ENCODE results near the gene PIGK.

Gene PIGK

DNA sequence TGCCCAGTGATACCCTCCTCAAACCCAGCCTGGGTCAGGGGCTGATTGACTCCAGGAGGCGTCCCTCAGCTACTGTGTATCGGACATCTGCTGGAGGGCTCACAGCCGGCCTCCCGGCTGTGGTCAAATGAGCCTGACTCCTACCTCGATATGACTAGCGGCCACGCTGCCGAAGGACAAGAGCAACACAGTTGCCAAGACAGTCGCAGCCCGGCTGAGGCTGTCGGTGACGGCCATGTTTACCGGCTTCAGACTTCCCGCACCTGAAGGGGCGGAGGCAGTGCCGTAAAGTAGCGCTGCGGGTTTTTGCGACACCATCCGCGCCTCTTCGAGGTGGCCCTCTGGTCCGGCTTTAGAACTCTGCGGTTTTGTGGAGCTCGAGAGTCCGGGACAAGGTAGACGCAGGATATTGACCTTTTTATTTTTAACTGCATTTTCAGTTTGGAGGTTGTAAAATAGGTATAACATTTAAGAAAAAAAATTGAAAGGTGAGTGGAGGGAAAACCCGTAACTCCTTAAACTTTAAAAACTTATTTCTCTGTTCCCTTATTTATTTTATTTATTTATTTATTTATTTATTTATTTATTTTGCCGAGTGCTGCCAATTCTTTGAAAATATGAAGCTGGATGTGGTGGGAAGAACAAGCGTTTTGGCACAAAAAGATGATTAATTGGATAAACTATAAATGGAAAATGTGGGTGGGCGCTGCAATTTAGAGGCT, at the start of gene PIGK:
TSS of gene PIGK (minus strand) at position 265 of the 722 bp plus-strand sequence. CDS start at position 237, 28 bp downstream.
- no peak for TF ChIP-seq ESRRG (CRISPR knock-in tag; IDR thresholded peaks at IDR 0.05)
- TF ChIP-seq CREB5 (CRISPR knock-in tag; IDR thresholded peaks at IDR 0.05; ENCODE audit: low read depth), result no peak
- no peak for TF ChIP-seq ZNF70 (CRISPR knock-in tag; IDR thresholded peaks at IDR 0.05)
- no peak for TF ChIP-seq POU6F1 (CRISPR knock-in tag; IDR thresholded peaks at IDR 0.05; ENCODE audit: borderline replicate concordance, low read depth)
- TF ChIP-seq, protein P1, sequence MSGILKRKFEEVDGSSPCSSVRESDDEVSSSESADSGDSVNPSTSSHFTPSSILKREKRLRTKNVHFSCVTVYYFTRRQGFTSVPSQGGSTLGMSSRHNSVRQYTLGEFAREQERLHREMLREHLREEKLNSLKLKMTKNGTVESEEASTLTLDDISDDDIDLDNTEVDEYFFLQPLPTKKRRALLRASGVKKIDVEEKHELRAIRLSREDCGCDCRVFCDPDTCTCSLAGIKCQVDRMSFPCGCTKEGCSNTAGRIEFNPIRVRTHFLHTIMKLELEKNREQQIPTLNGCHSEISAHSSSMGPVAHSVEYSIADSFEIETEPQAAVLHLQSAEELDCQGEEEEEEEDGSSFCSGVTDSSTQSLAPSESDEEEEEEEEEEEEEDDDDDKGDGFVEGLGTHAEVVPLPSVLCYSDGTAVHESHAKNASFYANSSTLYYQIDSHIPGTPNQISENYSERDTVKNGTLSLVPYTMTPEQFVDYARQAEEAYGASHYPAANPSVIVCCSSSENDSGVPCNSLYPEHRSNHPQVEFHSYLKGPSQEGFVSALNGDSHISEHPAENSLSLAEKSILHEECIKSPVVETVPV (CRISPR knock-in tag; IDR thresholded peaks at IDR 0.05), result no peak
- no peak for TF ChIP-seq TOX (CRISPR knock-in tag; IDR thresholded peaks at IDR 0.05; ENCODE audit: borderline replicate concordance)
- TF ChIP-seq, protein P2, sequence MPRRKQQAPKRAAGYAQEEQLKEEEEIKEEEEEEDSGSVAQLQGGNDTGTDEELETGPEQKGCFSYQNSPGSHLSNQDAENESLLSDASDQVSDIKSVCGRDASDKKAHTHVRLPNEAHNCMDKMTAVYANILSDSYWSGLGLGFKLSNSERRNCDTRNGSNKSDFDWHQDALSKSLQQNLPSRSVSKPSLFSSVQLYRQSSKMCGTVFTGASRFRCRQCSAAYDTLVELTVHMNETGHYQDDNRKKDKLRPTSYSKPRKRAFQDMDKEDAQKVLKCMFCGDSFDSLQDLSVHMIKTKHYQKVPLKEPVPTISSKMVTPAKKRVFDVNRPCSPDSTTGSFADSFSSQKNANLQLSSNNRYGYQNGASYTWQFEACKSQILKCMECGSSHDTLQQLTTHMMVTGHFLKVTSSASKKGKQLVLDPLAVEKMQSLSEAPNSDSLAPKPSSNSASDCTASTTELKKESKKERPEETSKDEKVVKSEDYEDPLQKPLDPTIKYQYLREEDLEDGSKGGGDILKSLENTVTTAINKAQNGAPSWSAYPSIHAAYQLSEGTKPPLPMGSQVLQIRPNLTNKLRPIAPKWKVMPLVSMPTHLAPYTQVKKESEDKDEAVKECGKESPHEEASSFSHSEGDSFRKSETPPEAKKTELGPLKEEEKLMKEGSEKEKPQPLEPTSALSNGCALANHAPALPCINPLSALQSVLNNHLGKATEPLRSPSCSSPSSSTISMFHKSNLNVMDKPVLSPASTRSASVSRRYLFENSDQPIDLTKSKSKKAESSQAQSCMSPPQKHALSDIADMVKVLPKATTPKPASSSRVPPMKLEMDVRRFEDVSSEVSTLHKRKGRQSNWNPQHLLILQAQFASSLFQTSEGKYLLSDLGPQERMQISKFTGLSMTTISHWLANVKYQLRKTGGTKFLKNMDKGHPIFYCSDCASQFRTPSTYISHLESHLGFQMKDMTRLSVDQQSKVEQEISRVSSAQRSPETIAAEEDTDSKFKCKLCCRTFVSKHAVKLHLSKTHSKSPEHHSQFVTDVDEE (CRISPR knock-in tag; IDR thresholded peaks at IDR 0.05), result no peak
- no peak for TF ChIP-seq ZNF565 (CRISPR knock-in tag; conservative IDR thresholded peaks at IDR 0.05; ENCODE audit: low read depth)
- TF ChIP-seq BACH2 (CRISPR knock-in tag; IDR thresholded peaks at IDR 0.05; ENCODE audit: borderline replicate concordance), result no peak
- TF ChIP-seq ZNF8 (CRISPR knock-in tag; IDR thresholded peaks at IDR 0.05), result no peak
- TF ChIP-seq ARNTL (CRISPR knock-in tag; IDR thresholded peaks at IDR 0.05; ENCODE audit: borderline replicate concordance, low read depth), result no peak
- no peak for TF ChIP-seq PPARA (CRISPR knock-in tag; IDR thresholded peaks at IDR 0.05; ENCODE audit: borderline replicate concordance)
- no peak for TF ChIP-seq SNAI2 (CRISPR knock-in tag; IDR thresholded peaks at IDR 0.05)
- no peak for TF ChIP-seq OSR1 (CRISPR knock-in tag; IDR thresholded peaks at IDR 0.05)
- no peak for TF ChIP-seq GLIS3 (CRISPR knock-in tag; IDR thresholded peaks at IDR 0.05)
- TF ChIP-seq, protein P3, sequence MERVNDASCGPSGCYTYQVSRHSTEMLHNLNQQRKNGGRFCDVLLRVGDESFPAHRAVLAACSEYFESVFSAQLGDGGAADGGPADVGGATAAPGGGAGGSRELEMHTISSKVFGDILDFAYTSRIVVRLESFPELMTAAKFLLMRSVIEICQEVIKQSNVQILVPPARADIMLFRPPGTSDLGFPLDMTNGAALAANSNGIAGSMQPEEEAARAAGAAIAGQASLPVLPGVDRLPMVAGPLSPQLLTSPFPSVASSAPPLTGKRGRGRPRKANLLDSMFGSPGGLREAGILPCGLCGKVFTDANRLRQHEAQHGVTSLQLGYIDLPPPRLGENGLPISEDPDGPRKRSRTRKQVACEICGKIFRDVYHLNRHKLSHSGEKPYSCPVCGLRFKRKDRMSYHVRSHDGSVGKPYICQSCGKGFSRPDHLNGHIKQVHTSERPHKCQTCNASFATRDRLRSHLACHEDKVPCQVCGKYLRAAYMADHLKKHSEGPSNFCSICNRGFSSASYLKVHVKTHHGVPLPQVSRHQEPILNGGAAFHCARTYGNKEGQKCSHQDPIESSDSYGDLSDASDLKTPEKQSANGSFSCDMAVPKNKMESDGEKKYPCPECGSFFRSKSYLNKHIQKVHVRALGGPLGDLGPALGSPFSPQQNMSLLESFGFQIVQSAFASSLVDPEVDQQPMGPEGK (CRISPR knock-in tag; IDR thresholded peaks at IDR 0.05; ENCODE audit: borderline replicate concordance), result no peak
- ATAC-seq, result peak; percentile 93

DNA sequence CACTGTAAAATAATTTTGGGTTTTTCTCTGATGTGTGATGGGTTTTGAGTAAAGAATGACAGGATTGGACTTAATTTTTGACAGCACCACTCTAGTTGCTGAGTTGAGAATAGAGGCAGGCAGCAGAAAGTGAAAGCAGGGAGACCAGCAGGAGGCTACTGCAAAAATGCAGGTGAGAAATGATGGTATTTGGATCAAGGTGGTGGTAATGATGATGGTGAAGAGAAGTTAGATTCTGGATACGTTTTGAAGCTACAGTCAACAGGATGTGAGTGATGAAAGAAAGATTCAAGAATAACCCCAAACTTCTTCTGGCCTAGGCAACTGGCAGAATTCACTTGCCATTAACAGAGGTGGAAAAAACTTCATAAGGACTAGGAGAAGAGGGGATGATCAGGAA, 47.8 kb upstream of the PIGK start:
- no peak for TF ChIP-seq ZC3H10 (CRISPR knock-in tag; IDR thresholded peaks at IDR 0.05)
- TF ChIP-seq SNAI2 (CRISPR knock-in tag; IDR thresholded peaks at IDR 0.05), result no peak
- no peak for TF ChIP-seq ZFP3 (CRISPR knock-in tag; IDR thresholded peaks at IDR 0.05)
- TF ChIP-seq RARB (CRISPR knock-in tag; IDR thresholded peaks at IDR 0.05), result no peak
- no peak for TF ChIP-seq OSR1 (CRISPR knock-in tag; IDR thresholded peaks at IDR 0.05)
- no peak for TF ChIP-seq ZNF8 (CRISPR knock-in tag; IDR thresholded peaks at IDR 0.05)

DNA sequence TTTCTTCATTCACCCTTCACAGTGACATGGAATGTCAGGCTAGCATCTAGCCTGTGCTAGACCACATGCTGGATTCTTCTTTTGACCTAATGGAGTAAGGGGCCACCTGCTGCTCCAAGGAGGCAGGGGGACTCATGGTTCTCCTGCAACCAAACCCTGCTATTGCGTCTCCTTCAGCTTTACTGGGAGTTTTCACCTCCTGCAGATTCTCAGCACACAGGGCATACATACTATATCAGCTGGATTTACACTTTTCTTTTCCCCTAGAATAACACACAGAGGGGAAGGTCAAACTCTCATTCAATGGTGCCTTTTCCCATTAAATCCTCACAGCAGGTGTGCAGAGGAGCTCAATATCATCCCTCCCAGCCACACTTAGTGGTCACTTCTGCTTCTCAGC, 46.0 kb upstream of the PIGK start:
- ATAC-seq, result no peak
- no peak for TF ChIP-seq OSR1 (CRISPR knock-in tag; IDR thresholded peaks at IDR 0.05)
- no peak for TF ChIP-seq ZNF70 (CRISPR knock-in tag; IDR thresholded peaks at IDR 0.05)
- TF ChIP-seq POU6F1 (CRISPR knock-in tag; IDR thresholded peaks at IDR 0.05; ENCODE audit: borderline replicate concordance, low read depth), result no peak
- TF ChIP-seq TCF4 (CRISPR knock-in tag; IDR thresholded peaks at IDR 0.05; ENCODE audit: borderline replicate concordance), result no peak
- TF ChIP-seq SNAI2 (CRISPR knock-in tag; IDR thresholded peaks at IDR 0.05), result no peak
- no peak for TF ChIP-seq ZFP30 (CRISPR knock-in tag; IDR thresholded peaks at IDR 0.05)
- no peak for TF ChIP-seq ISL1 (CRISPR knock-in tag; IDR thresholded peaks at IDR 0.05)
- no peak for TF ChIP-seq ZNF8 (CRISPR knock-in tag; IDR thresholded peaks at IDR 0.05)
- no peak for TF ChIP-seq ESRRG (CRISPR knock-in tag; IDR thresholded peaks at IDR 0.05)
- TF ChIP-seq ZNF565 (CRISPR knock-in tag; conservative IDR thresholded peaks at IDR 0.05; ENCODE audit: low read depth), result no peak

More for the DNA sequence above, 47.8 kb upstream of the PIGK start:
- no peak for ATAC-seq

Data from SK-N-SH treated with all-trans-retinoic acid at 6 μM for 48 hours (cell line).